B cell (primary cell): ENCODE results near the gene FTCD.

Source experiments
- CTCF ChIP-seq: fragments of 200-600 bp; IDR thresholded peaks from one replicate; pipeline ENCODE4 v1.8.0; 2022; ENCODE audit warnings: antibody characterized with exemption, mild to moderate bottlenecking
- EZH2 ChIP-seq: IDR thresholded peaks from 2 replicates; pipeline ENCODE4 v1.6.1; 2012; ENCODE audit warnings: borderline replicate concordance, low read depth, mild to moderate bottlenecking, moderate library complexity, low read length; ENCODE audit not compliant: insufficient read depth, poor library complexity, severe bottlenecking

- no peak for TF ChIP-seq CTCF
- no peak for TF ChIP-seq EZH2
These were observed 28.8 kb downstream of the FTCD start for GRCh38 chr21:46126309-46127238.
